Upper lobe of left lung (tissue), 6 donors: Measurements from ENCODE around the gene POLK. TPM values are rescaled to one million over a fixed set of nuclear protein-coding genes. Genes with fewer than 3 reads are reported as not detected.

Source experiments
- ATAC-seq, 2 donors: fragments of 200-7000 bp; cut with Tn5 transposase; one replicate each; pipeline ENCODE4 v1.9.1; 2022; ENCODE audit warnings: mild to moderate bottlenecking in 2 of 2, moderate library complexity in 2 of 2; ENCODE audit not compliant: low FRiP score in 2 of 2
- DNase-seq, 2 donors: peaks; one replicate each; pipeline ENCODE4 v3.0.0-alpha.2; 2019 to 2020
- H3K27ac ChIP-seq, 4 donors: fragments of 200-600 bp; sonication (generic); one replicate each; pipeline ENCODE4 v1.5.1; 2016 to 2019
- H3K27me3 ChIP-seq, 4 donors: fragments of 200-600 bp; sonication (generic); one replicate each; pipeline ENCODE4 v1.5.1; 2017 to 2019
- H3K36me3 ChIP-seq, 4 donors: fragments of 200-600 bp; sonication (generic); one replicate each; pipeline ENCODE4 v1.5.1; 2016 to 2019
- H3K4me1 ChIP-seq, 4 donors: fragments of 200-600 bp; sonication (generic); one replicate each; pipeline ENCODE4 v1.5.1; 2018 to 2019
- H3K4me3 ChIP-seq, 4 donors: fragments of 200-600 bp; sonication (generic); one replicate each; pipeline ENCODE4 v1.5.1; 2017 to 2019; ENCODE audit warnings: mild to moderate bottlenecking in 2 of 4, moderate library complexity in 1 of 4
- H3K9me3 ChIP-seq, 4 donors: fragments of 200-600 bp; sonication (generic); one replicate each; pipeline ENCODE4 v1.5.1; 2018 to 2019
- CTCF ChIP-seq, 6 experiments: fragments of 450-650 bp in 4 of 6; fragments of 200-600 bp in 2 of 6; sonication (generic) in 2 of 6; IDR thresholded peaks; one replicate each; pipeline ENCODE4 v1.5.1; 2016 to 2019; ENCODE audit warnings: antibody characterized with exemption in 6 of 6
- EP300 ChIP-seq, 4 donors: sonication (generic); formaldehyde crosslinking; IDR thresholded peaks; one replicate each; pipeline ENCODE4 v1.5.1; 2017; ENCODE audit warnings: antibody characterized with exemption in 4 of 4, control low read depth in 2 of 4
- POLR2A ChIP-seq, 4 donors: fragments of 450-650 bp; IDR thresholded peaks; one replicate each; pipeline ENCODE4 v1.5.1; 2016 to 2017; ENCODE audit warnings: antibody characterized with exemption in 4 of 4, mild to moderate bottlenecking in 2 of 4
- POLR2AphosphoS5 ChIP-seq, 2 donors: sonication (generic); formaldehyde crosslinking; IDR thresholded peaks; one replicate each; pipeline ENCODE4 v1.5.1; 2017; ENCODE audit warnings: antibody characterized with exemption in 2 of 2
- WGBS, 2 donors: methylation state at CpG; one replicate each; pipeline ENCODE4 v1.1.5; 2017 to 2018; 5-methylcytosine and 5-hydroxymethylcytosine counted together
- total RNA-seq, 6 donors: library from RNA; depleted of rRNA in 4 of 6; stranded (reverse); fragments of >200 nt in 4 of 6; gene quantifications; one replicate each; pipeline versions ENCODE4 v1.1.0 to v1.2.1, GENCODE V29; 2016 to 2021
- donor health status: DM: no; HTN: no; CAD: no; lungs with moderate emphysema.
- donor health status: DM: no; HTN: yes; CAD: no; lungs with severe emphysema.

POLK gene
- total RNA-seq, 6 donors from 2014 or later: 19.2 to 55.3 (median 29.6) TPM

- Histone ChIP-seq H3K27me3 (no peaks in the 10 kb centered on the region), H3K36me3 (no peaks in the 10 kb centered on the region), H3K9me3 (peaks cover 0 to 14% (median 9%) of the 10 kb centered on the region in 4 donors), H3K27ac (no peak overlapping the region), H3K4me1 (peaks cover 0 to 10% (median 6%) of the 10 kb centered on the region in 4 donors), H3K4me3 (no peak overlapping the region)
- ATAC-seq (no peak), DNase-seq (no peak)
- TF ChIP-seq POLR2A (IDR thresholded peaks at IDR 0.05) (no peak), EP300 (IDR thresholded peaks at IDR 0.05) (no peak), POLR2AphosphoS5 (IDR thresholded peaks at IDR 0.05) (no peak), CTCF (IDR thresholded peaks at IDR 0.05) (no peak)
- WGBS, 2 donors: 95 to 100% methylated on average over 1 of the region's 1 CpG
Observed at GRCh38 chr5:75522542-75522941, 10.9 kb downstream of the POLK start.

GRCh38 chr5:75523275-75523674 is 11.6 kb downstream of the POLK start:
- H3K4me3 ChIP-seq: no peak overlapping the region
- peaks cover 0 to 10% (median 6%) of the 10 kb centered on the region in 4 donors for H3K4me1 ChIP-seq
- H3K36me3 ChIP-seq: no peaks in the 10 kb centered on the region
- 85 to 96% methylated on average over 1 of the region's 1 CpG for WGBS, 2 donors
- ATAC-seq (no peak), DNase-seq (no peak)
- peaks cover 0 to 14% (median 9%) of the 10 kb centered on the region in 4 donors for H3K9me3 ChIP-seq
- TF ChIP-seq POLR2AphosphoS5 (IDR thresholded peaks at IDR 0.05): no peak
- TF ChIP-seq POLR2A (IDR thresholded peaks at IDR 0.05): no peak
- TF ChIP-seq EP300 (IDR thresholded peaks at IDR 0.05): no peak
- no peak for TF ChIP-seq CTCF (IDR thresholded peaks at IDR 0.05)
- H3K27me3 ChIP-seq: no peaks in the 10 kb centered on the region
- no peak overlapping the region for H3K27ac ChIP-seq

- no peak for DNase-seq
- Histone ChIP-seq H3K27me3 (no peaks in the 10 kb centered on the region), H3K9me3 (peaks cover 0 to 14% (median 9%) of the 10 kb centered on the region in 4 donors), H3K36me3 (no peaks in the 10 kb centered on the region), H3K4me1 (peaks cover 0 to 10% (median 6%) of the 10 kb centered on the region in 4 donors), H3K4me3 (no peak overlapping the region), H3K27ac (no peak overlapping the region)
- no peak for TF ChIP-seq EP300 (IDR thresholded peaks at IDR 0.05)
- no peak for TF ChIP-seq CTCF (IDR thresholded peaks at IDR 0.05)
- TF ChIP-seq POLR2AphosphoS5 (IDR thresholded peaks at IDR 0.05): no peak
- TF ChIP-seq POLR2A (IDR thresholded peaks at IDR 0.05): no peak
- ATAC-seq: peak in 1 of 2 donors; percentile 35
- WGBS, 2 donors: 56 to 71% methylated on average over 3 of the region's 3 CpGs
Observed at GRCh38 chr5:75524071-75524470, 12.4 kb downstream of the POLK start.

GRCh38 chr5:75524591-75524990 is 12.9 kb downstream of the POLK start:
- WGBS, 2 donors: 87 to 100% methylated on average over 1 of the region's 1 CpG
- Histone ChIP-seq H3K4me1 (peaks cover 0 to 10% (median 6%) of the 10 kb centered on the region in 4 donors), H3K27me3 (no peaks in the 10 kb centered on the region), H3K36me3 (no peaks in the 10 kb centered on the region), H3K27ac (no peak overlapping the region), H3K9me3 (peaks cover 0 to 14% (median 9%) of the 10 kb centered on the region in 4 donors), H3K4me3 (no peak overlapping the region)
- no peak for DNase-seq
- TF ChIP-seq EP300 (IDR thresholded peaks at IDR 0.05) (no peak), POLR2AphosphoS5 (IDR thresholded peaks at IDR 0.05) (no peak), POLR2A (IDR thresholded peaks at IDR 0.05) (no peak), CTCF (IDR thresholded peaks at IDR 0.05) (no peak)
- ATAC-seq: no peak

- peaks cover 0 to 10% (median 6%) of the 10 kb centered on the region in 4 donors for H3K4me1 ChIP-seq
- no peaks in the 10 kb centered on the region for H3K27me3 ChIP-seq
- DNase-seq (no peak), ATAC-seq (no peak)
- H3K36me3 ChIP-seq: no peaks in the 10 kb centered on the region
- TF ChIP-seq CTCF (IDR thresholded peaks at IDR 0.05) (no peak), POLR2AphosphoS5 (IDR thresholded peaks at IDR 0.05) (no peak), POLR2A (IDR thresholded peaks at IDR 0.05) (no peak), EP300 (IDR thresholded peaks at IDR 0.05) (no peak)
- no peak overlapping the region for H3K27ac ChIP-seq
- H3K9me3 ChIP-seq: peaks cover 0 to 12% (median 8%) of the 10 kb centered on the region in 4 donors
- WGBS, 2 donors: 87 to 90% methylated on average over 1 of the region's 1 CpG
- H3K4me3 ChIP-seq: no peak overlapping the region
Observed at GRCh38 chr5:75525344-75525743, 13.7 kb downstream of the POLK start.
